HG02943 (cell line): ENCODE results near the gene DCAF4.
"Not testable (repeated sequence)": the region's sequence is repeated elsewhere in the genome, so short reads cannot be mapped to it uniquely, and the experiment has no call there.

ENCODE experiments used
- ATAC-seq: cut with Tn5 transposase; IDR thresholded peaks from one replicate; pipeline ENCODE4 v1.9.1; 2021; ENCODE audit warnings: mild to moderate bottlenecking, low read depth, moderate library complexity; ENCODE audit not compliant: unreplicated experiment

DCAF4 gene

GRCh38 chr14:72966038-72966437 is 39.8 kb downstream of the DCAF4 start:
- ATAC-seq, result no peak

DNA sequence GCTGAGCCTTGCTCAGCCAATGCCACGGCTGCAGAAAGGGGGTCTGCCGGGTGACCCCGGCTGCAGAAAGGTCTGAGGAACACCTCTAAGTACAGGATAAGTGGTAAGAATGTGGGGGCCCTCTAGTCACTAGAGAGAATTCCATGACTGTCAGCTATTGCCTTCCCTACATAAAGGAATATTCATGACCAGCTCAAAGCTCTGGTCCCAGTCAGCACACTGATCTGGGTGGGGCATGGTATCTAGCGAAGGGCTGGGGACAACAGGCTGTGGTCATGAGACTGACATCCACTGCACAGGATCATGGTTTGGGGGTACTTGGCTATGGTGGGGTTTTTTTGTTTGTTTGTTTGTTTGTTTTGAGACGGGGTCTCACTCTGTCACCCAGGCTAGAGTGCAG is 42.1 kb downstream of the DCAF4 start:
- ATAC-seq, result no peak

GRCh38 chr14:72970058-72970630 is 43.9 kb downstream of the DCAF4 start:
- ATAC-seq, result no peak

GRCh38 chr14:72970824-72971434 is 44.7 kb downstream of the DCAF4 start:
- ATAC-seq, result no peak

DNA sequence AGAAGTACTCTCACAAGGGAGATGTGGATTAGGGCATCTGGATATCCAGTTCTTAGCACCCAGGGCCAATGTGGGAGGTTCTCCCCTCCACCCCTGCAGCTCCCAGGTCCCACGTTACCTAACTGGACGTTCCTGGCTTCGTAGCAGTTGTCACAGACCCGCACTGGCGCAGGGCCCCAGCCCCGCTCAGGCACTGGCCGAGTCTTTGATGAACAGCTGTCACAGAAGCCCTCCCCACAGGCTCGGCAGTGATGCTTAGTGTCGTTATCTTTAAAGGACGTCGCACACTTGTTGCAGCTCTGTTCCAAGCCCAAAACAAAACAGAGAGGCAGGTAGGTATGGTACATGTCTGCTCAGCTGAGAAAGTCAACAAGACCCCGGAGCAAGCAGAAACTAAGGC is 48.4 kb downstream of the DCAF4 start:
- no peak for ATAC-seq

DNA sequence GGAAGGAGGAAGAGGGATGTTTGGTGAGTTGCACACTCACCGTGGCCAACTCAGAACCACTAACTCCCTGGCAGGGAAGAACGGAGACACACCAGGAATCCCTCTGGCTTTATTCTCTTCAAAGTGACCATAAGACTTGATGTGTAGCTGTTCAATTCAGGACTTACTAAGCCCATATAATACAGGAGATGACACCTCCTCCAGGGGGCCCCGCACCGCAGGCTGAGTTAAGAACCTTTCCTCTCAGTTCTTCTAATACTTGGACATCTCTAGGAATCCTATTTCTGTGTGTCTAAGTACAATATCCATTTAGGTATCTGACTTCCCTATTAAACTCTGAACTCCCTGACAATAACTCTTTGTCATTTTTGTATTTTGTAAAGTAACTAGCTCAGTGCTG is 49.5 kb downstream of the DCAF4 start:
- ATAC-seq, result no peak

DNA sequence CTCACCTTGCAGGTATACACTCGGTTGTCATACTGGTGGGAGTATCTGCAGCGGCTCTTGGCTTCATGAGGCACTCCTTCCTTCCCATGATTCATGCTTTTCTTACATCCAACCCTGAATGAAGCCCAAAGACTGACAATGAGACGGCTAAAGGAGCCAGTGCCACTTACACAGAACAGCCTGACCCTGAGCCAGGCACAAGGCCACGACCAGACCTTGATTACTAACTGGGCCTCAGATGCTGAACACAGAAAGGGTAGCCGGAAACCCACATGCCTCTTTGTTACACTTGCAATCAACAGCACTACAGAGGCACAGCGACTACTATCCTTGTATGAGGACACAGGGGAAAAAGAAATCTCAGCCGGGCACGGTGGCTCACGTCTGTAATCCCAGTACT is 52.6 kb downstream of the DCAF4 start:
- no peak for ATAC-seq

- ATAC-seq, result no peak
Measured at GRCh38 chr14:72980863-72981262, 54.6 kb downstream of the DCAF4 start.

GRCh38 chr14:72982146-72982708 is 56.0 kb downstream of the DCAF4 start:
- no peak for ATAC-seq

DNA sequence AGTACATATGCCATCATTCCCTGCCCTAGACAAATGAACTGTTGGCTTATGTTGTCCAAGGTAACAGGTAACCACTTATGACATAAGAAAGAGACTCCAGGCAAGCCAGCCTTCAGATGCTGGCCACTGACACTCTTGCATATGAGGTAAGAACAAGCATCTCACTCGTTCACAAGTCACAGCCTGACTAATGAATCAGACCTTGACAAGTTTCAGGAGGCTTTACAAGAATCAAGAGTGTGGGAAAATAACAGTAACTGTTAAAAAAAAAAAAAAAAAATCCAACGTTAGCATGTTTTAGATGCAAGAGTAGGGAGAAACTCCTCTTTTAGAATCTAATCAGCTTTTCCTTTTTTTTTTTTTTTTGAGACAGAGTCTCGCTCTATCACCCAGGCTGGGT is 60.0 kb downstream of the DCAF4 start:
- ATAC-seq, result no peak

DNA sequence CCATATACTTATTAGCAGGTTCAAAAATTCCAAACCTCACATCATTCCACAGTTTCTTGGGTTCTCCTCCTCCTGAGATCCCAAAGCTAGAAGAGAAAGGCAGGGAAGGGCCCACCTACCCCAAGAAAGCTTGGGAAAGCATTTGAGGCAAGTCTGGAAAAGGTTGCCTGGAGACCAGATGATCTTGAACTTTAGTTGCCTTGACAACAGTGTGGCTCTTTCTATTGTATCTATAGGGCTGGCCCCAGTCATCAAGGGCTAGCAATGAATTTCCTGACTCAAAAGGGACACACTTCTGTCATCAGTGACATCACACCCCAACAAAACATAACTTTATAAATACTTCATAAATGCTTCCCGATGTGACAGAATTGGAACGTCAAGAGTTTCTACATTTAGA is 60.6 kb downstream of the DCAF4 start:
- no peak for ATAC-seq

DNA sequence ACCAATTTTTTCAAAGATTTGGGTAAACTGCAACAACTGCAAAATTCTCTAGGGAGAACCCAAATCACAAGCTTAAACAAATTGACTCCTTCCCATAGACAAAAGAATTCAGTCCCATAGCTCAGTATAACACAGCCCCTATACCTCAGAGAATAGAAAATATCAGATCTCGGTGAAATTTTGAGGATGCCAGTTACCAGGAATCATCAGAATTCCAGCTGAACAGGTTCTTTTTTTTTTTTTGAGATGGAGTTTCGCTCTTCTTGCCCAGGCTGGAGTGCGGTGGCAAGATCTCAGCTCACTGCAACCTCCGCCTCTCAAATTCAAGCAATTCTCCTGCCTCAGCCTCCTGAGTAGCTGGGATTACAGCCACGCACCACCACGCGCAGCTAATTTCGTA is 63.9 kb downstream of the DCAF4 start:
- ATAC-seq, result no peak

DNA sequence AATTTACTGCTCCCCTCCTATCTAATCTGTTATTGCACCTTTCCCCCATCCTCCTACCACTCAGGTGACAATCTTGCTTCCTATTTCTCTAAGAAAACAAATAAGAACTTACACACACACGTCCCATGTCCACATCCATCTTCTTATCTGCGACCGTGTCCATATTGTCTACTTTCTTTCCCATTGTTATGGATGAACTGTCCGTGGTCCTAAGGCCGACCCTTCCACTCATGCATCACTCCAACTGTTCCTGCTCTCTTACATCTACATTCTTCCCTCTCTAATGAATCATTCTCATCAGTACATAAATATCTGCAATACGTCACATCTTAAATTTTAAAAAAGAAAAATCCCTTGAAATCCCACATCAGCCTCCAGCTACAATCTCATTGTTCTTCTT is 70.7 kb downstream of the DCAF4 start:
- no peak for ATAC-seq

DNA sequence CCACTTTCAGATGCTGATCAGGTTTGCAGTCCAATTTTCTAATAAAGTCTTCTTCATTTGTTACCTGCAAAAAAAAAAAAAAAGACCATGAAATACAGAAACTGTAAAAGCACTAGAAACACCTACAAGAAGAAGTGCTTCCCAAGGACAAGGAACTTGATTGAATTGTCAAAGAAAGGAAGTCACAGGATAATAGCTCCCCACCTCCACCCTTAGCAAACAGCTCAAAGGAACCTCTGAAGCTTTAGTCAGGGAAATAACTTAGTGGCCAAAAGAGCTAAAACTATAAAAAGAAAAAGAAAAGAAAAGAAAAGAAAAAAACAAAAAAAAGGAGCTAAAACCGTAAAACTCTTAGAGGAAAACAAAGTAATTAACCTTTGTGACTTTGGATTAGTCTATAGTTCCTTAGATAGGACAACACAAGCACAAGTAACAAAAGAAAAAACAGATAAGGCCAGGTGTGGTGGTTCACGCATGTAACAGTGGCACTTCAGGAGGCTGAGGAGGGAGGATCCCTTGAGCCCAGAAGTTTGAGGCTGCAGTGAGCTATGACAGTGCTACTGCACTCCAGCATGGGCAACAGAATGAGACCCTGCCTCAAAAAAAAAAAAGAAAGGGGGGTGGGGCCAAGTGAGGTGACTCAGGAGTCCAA is 72.1 kb downstream of the DCAF4 start:
- ATAC-seq, result no peak

DNA sequence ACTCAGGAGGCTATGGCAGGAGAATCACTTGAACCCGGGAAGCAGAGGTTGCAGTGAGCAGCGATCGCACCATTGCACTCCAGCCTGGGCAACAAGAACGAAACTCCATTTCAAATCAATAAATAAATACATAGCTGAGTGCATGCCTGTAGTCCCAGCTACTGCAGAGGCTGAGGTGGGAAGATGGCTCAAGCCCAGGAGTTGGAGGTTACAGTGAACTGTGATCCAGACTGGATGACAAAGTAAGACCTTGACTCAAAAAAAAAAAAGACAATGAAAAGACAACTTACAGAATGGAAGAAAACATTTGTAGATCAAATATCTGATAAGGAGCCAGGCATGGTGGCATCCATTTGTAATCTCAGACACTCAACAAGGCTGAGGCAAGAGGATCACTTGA is 73.1 kb downstream of the DCAF4 start:
- no peak for ATAC-seq

GRCh38 chr14:73000073-73000472 is 73.8 kb downstream of the DCAF4 start:
- ATAC-seq, result no peak

DNA sequence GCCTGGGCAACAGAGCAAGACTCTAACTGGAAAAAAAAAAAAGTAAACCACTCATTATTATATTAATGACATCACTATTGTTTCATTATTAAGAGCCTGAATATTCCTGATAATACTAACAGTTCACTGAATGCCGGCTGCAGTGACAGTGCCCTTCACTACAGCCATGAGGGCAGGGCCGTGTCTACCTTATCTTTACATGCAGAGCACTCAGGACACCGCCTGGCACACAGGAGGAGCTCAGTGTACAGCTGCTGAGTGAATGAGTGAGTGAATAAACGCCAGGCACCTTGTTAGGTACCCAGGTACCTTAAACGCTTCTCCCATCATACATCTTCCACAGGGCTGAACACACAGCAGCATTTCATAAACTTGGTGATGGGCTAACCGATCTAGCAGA is 77.4 kb downstream of the DCAF4 start:
- no peak for ATAC-seq

- not testable (repeated sequence) for ATAC-seq
Measured at GRCh38 chr14:73004641-73005040, 78.4 kb downstream of the DCAF4 start.

DNA sequence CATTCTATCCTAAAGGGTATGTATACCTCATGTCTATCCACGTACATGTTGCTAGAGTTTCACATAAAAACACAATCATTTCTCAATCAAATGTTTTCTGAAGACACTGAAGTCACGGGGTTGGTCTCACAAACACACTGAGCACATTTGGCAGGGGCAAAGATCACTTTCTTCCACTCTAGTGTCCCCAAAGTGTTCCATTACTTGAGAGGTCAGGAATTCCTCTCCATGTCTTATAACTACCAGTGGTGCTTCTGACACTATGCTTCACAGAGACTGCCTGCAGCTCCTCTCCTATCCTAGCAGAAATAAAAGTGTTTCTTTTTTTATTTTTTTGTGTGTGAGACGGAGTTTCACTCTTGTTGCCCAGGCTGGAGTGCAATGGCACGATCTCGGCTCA is 81.6 kb downstream of the DCAF4 start:
- no peak for ATAC-seq

- ATAC-seq, result no peak
Measured at GRCh38 chr14:73008501-73008900, 82.2 kb downstream of the DCAF4 start.
